ENCODE measurements around the gene PTPRM.

PTPRM gene

GRCh38 chr18:8427339-8427738 is 860.2 kb downstream of the PTPRM start:
- DNase-seq (ENCODE audit: low read depth), result no peak
- no peak overlapping the region for H3K4me3 ChIP-seq (ENCODE audit: low read depth, low read length)
- TF ChIP-seq POLR2A (IDR thresholded peaks at IDR 0.05; ENCODE audit: extremely low read depth, insufficient read length) (no peak), CTCF (IDR thresholded peaks at IDR 0.05; ENCODE audit: low read depth, low read length) (no peak), MYC (IDR thresholded peaks at IDR 0.05; ENCODE audit: low read depth, low read length) (no peak)
- TF ChIP-seq, protein P1, sequence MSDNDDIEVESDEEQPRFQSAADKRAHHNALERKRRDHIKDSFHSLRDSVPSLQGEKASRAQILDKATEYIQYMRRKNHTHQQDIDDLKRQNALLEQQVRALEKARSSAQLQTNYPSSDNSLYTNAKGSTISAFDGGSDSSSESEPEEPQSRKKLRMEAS (IDR thresholded peaks at IDR 0.05; ENCODE audit: low read depth, low read length), result no peak

- DNase-seq (ENCODE audit: low read depth), result no peak
- no peak overlapping the region for H3K4me3 ChIP-seq (ENCODE audit: low read depth, low read length)
- TF ChIP-seq, protein P1 (IDR thresholded peaks at IDR 0.05; ENCODE audit: low read depth, low read length), result no peak
- TF ChIP-seq POLR2A (IDR thresholded peaks at IDR 0.05; ENCODE audit: extremely low read depth, insufficient read length) (no peak), CTCF (IDR thresholded peaks at IDR 0.05; ENCODE audit: low read depth, low read length) (no peak)
These were observed 861.8 kb downstream of the PTPRM start for GRCh38 chr18:8428951-8429350.

DNA sequence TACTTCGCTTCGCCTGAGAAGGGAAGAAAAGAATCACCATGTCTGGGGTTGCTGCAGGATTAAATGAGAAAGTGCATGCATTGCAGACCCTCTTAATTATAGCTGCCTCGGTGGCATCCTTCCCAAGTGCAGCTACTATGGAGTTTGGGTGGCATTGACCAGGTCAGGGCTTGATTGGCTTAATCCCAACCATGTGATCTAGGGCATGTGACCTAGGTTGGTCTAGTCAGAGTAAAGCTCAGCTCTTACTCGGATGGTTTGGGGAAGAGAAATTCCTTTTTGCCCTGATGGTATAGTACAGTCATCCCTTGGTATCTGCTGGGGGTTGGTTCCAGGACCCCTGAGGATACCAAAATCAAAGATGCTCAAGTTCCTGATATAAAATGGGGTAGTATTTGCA is 863.9 kb downstream of the PTPRM start:
- no peak for DNase-seq (ENCODE audit: low read depth)
- no peak for TF ChIP-seq MYC (IDR thresholded peaks at IDR 0.05; ENCODE audit: low read depth, low read length)
- no peak for TF ChIP-seq POLR2A (IDR thresholded peaks at IDR 0.05; ENCODE audit: extremely low read depth, insufficient read length)
- TF ChIP-seq CTCF (IDR thresholded peaks at IDR 0.05; ENCODE audit: low read depth, low read length), result no peak
- TF ChIP-seq, protein P1 (IDR thresholded peaks at IDR 0.05; ENCODE audit: low read depth, low read length), result no peak

GRCh38 chr18:8433323-8433722 is 866.2 kb downstream of the PTPRM start:
- DNase-seq (ENCODE audit: low read depth), result no peak
- TF ChIP-seq POLR2A (IDR thresholded peaks at IDR 0.05; ENCODE audit: extremely low read depth, insufficient read length), result no peak
- no peak for TF ChIP-seq CTCF (IDR thresholded peaks at IDR 0.05; ENCODE audit: low read depth, low read length)
- TF ChIP-seq, protein P1 (IDR thresholded peaks at IDR 0.05; ENCODE audit: low read depth, low read length), result no peak
- TF ChIP-seq MYC (IDR thresholded peaks at IDR 0.05; ENCODE audit: low read depth, low read length), result no peak

More for the DNA sequence above, 863.9 kb downstream of the PTPRM start:
- no peak overlapping the region for H3K4me3 ChIP-seq (ENCODE audit: low read depth, low read length)

GRCh38 chr18:8433771-8434170 is 866.7 kb downstream of the PTPRM start:
- DNase-seq (ENCODE audit: low read depth), result no peak
- H3K4me3 ChIP-seq (ENCODE audit: low read depth, low read length), result no peak overlapping the region
- TF ChIP-seq, protein P1 (IDR thresholded peaks at IDR 0.05; ENCODE audit: low read depth, low read length), result no peak
- TF ChIP-seq POLR2A (IDR thresholded peaks at IDR 0.05; ENCODE audit: extremely low read depth, insufficient read length) (no peak), MYC (IDR thresholded peaks at IDR 0.05; ENCODE audit: low read depth, low read length) (no peak), CTCF (IDR thresholded peaks at IDR 0.05; ENCODE audit: low read depth, low read length) (no peak)

More at GRCh38 chr18:8433323-8433722, 866.2 kb downstream of the PTPRM start:
- H3K4me3 ChIP-seq (ENCODE audit: low read depth, low read length), result no peak overlapping the region

DNA sequence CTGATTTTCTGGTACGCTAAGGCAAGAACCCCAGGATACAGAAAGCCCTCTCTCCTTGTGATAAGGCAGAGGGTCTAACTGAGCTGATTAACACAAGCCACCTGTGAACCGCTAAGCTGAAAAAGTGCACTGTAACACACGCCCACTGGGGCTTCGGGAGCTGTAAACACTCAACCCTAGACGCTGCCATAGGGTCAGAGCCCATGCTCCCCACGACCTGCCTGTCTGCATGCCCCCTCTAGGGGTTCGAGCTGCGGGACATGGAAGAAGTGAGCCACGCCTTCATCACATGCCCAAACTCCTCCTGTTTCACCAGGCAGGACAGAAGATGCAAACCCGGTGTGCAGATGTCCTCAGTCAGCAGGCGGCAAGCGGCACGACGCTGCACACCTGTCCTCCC is 868.3 kb downstream of the PTPRM start:
- H3K4me3 ChIP-seq (ENCODE audit: low read depth, low read length), result no peak overlapping the region
- no peak for DNase-seq (ENCODE audit: low read depth)
- TF ChIP-seq, protein P1 (IDR thresholded peaks at IDR 0.05; ENCODE audit: low read depth, low read length), result no peak
- TF ChIP-seq POLR2A (IDR thresholded peaks at IDR 0.05; ENCODE audit: extremely low read depth, insufficient read length) (no peak), MYC (IDR thresholded peaks at IDR 0.05; ENCODE audit: low read depth, low read length) (no peak), CTCF (IDR thresholded peaks at IDR 0.05; ENCODE audit: low read depth, low read length) (no peak)
